HL-60 (cell line): ENCODE results near the gene BTBD9.

ENCODE experiments used
- CTCF ChIP-seq: IDR thresholded peaks from one replicate; pipeline ENCODE4 v1.5.1; 2011; ENCODE audit warnings: low read length, control low read depth, inconsistent platforms; ENCODE audit not compliant: insufficient read depth
- POLR2AphosphoS5 ChIP-seq: IDR thresholded peaks from 2 replicates; pipeline ENCODE4 v1.6.1; 2012; ENCODE audit warnings: low read depth
- TF ChIP-seq, protein P1 (sequence below): IDR thresholded peaks from 2 replicates; pipeline ENCODE4 v1.6.1; 2012; ENCODE audit warnings: low read depth; ENCODE audit not compliant: insufficient replicate concordance

GRCh38 chr6:38625217-38625616, 14.5 kb downstream of the BTBD9 start:
- TF ChIP-seq, protein P1, sequence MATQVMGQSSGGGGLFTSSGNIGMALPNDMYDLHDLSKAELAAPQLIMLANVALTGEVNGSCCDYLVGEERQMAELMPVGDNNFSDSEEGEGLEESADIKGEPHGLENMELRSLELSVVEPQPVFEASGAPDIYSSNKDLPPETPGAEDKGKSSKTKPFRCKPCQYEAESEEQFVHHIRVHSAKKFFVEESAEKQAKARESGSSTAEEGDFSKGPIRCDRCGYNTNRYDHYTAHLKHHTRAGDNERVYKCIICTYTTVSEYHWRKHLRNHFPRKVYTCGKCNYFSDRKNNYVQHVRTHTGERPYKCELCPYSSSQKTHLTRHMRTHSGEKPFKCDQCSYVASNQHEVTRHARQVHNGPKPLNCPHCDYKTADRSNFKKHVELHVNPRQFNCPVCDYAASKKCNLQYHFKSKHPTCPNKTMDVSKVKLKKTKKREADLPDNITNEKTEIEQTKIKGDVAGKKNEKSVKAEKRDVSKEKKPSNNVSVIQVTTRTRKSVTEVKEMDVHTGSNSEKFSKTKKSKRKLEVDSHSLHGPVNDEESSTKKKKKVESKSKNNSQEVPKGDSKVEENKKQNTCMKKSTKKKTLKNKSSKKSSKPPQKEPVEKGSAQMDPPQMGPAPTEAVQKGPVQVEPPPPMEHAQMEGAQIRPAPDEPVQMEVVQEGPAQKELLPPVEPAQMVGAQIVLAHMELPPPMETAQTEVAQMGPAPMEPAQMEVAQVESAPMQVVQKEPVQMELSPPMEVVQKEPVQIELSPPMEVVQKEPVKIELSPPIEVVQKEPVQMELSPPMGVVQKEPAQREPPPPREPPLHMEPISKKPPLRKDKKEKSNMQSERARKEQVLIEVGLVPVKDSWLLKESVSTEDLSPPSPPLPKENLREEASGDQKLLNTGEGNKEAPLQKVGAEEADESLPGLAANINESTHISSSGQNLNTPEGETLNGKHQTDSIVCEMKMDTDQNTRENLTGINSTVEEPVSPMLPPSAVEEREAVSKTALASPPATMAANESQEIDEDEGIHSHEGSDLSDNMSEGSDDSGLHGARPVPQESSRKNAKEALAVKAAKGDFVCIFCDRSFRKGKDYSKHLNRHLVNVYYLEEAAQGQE: no peak
- no peak for TF ChIP-seq CTCF
- TF ChIP-seq POLR2AphosphoS5: no peak
